Erythroblast (primary cell): ENCODE measurements around the gene MAD1L1.

Experiments
- DNase-seq, 2 experiments: peaks; one replicate each; lab custom pipeline; 2025; lab: John Stamatoyannopoulos, UW
- GATA1 ChIP-seq: IDR thresholded peaks from 2 replicates; pipeline ENCODE4 v1.6.1; 2011; ENCODE audit warnings: low read depth, mild to moderate bottlenecking, control low read depth, low read length, moderate library complexity
- POLR2A ChIP-seq: IDR thresholded peaks from 2 replicates; pipeline ENCODE4 v1.6.1; 2011; ENCODE audit warnings: mild to moderate bottlenecking, low read length

MAD1L1 gene

GRCh38 chr7:2032030-2032875 is 200.5 kb downstream of the MAD1L1 start:
- no peak for TF ChIP-seq POLR2A
- TF ChIP-seq GATA1, result no peak
- no peak for DNase-seq

GRCh38 chr7:2031451-2031845 is 201.3 kb downstream of the MAD1L1 start:
- TF ChIP-seq POLR2A (no peak), GATA1 (no peak)
- no peak for DNase-seq

DNA sequence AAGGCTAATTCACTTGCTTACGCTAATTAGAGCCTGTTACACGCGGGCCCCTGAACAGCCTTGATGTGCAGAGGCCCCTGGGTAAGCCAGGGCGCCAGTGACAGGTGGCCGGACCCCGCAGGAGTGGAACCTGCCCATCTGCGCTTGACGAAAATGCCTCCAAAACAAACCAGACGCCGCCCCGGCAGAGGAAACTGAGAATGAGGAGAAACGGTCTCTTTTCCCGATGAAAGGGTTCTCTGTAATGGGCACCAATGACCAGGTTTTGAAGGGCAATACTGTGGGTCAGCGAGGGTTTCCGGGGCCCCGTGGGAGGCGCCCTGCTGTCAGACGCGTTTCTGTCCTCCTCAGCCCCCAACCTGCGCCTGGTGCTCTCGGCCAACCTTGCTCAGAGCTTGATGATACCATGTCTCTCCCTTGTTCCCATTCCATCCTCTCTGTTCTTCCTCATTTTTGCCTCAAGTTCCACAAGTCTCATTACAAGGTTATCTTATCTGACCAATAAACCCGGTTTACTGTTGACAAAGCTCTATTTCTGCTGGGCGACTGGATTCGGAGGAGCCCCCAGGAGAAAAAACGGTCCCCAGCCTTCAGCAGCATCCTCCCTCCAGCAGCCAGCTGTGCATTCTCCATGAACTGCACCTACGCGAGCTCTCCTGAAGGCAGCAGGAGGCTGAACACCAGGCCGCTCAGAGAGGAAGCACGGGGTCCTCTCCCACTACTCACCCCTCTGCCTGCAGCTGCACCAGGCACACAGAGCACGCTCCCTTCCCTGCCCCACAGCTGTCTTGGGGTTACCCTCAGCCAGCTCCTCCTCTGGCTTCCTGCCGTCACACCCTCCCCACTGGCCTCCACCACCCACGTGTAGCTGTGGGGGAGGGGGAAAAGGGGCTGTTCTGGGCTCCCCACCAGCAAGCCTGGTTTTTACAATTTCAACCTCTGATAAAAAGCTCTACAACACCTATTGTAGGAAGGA is 202.0 kb downstream of the MAD1L1 start:
- DNase-seq, result no peak
- TF ChIP-seq GATA1, result no peak
- no peak for TF ChIP-seq POLR2A

GRCh38 chr7:2029936-2030335 is 202.8 kb downstream of the MAD1L1 start:
- no peak for TF ChIP-seq GATA1
- TF ChIP-seq POLR2A, result no peak
- no peak for DNase-seq

DNA sequence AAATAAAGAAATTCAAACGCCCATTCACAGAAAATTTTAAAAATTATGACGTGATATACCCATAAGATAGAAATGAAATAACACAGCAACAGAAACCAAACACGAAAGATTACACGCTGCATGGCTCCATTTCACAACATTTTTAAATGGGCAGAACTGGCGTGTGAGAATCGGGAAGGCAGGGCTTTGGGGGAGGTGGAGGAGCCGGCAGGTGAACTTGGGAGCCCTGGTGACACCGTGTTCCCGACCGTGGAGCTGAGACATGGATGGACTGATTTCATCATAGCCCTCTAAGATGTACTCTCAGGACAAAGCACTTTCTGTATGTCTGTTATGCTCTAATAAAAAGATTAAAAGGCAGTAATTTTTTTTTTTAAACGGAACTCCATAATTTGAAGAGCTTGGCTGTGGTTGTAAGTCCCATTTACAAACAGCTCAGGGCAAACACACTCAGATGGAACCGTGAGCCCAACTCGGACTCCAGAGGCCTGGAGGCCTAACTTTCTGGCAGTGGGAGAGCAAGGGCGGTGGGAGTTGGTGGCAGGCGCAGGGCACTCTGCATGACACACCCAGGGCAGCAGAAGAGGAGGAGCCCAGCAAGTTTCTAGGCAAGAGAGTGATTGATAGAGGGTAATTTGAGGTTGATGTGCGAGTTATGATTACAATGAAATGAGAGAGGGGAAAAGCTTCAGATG is 203.4 kb downstream of the MAD1L1 start:
- DNase-seq, result no peak
- no peak for TF ChIP-seq GATA1
- TF ChIP-seq POLR2A, result no peak

GRCh38 chr7:2028733-2029132 is 204.0 kb downstream of the MAD1L1 start:
- TF ChIP-seq POLR2A, result no peak
- no peak for TF ChIP-seq GATA1
- DNase-seq, result no peak

DNA sequence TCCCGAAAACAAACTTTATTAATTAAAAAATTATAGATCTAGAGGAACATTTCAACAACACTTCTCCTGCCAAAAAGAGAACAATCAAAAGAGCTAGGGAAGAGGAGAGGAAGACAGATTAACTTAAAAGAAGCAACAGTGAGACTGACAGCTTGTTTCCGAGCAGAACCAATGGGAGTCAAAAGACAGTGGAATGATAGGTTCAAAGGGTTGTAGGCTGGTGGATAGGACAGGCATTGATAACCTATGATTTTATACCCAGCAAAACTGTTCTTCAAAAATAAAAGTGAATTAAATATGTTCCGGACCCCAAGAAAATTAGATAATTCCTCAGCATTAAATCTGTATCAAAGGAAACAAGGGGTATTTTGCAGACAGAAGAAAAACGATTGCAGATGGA is 207.6 kb downstream of the MAD1L1 start:
- DNase-seq, result peak; percentile 10 to 38
- TF ChIP-seq POLR2A, result no peak
- no peak for TF ChIP-seq GATA1

GRCh38 chr7:2024567-2024918 is 208.2 kb downstream of the MAD1L1 start:
- no peak for TF ChIP-seq POLR2A
- TF ChIP-seq GATA1, result no peak
- DNase-seq, result no peak

DNA sequence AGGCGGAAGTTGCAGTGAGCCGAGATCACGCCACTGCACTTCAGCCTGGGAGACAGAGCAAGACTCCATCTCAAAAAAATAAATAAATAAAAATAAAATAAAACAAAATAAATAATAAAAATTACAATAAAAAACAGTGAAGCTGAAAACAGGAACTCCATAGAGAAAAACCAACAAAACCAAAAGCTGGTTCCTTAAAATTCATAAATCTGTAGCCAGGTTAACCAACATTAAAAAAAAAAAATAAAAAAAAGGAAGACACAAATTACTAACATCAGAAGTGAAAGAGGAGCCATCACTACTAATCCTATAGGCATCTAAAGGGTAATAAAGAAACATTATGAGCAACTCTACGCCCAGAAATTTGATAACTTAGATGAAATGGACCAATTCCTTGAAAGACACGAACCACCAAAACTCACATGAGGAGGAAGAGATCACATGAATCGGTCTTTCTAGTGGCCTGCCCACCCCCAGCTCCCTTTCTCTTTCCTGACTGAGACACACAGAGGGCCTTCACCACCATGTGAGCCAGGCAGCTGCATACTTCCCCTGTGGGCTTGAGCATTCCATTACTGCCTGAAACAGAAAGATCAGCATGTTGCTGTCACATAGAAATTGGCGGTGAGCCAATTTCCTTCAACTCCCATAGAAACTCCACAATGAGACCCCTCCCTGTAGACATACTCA is 208.7 kb downstream of the MAD1L1 start:
- no peak for TF ChIP-seq POLR2A
- no peak for TF ChIP-seq GATA1
- DNase-seq, result peak; percentile 9 to 18

DNA sequence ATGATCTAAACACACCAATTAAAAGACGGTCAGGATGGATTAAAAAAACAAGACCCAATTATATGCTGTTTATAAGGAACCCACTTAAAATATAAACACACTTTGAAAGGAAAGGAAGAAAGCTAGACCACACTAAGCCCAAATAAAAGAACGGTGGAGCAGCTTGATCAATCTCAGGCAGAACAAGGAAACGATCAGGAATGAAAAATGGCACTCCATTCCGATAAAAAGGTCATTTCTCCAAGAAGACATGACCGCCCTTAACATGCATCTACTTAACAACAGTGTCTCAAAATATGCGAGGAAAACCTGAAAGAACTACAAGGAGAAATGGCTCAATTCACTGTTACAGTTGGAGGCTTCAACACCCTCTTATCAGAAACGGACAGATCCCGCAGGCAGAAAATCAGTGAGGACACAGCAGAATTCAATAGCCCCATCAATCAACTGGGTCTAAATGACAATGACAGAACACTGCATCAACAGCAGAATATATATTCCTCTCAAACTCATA is 210.0 kb downstream of the MAD1L1 start:
- DNase-seq, result peak; percentile 64 to 85
- TF ChIP-seq POLR2A, result no peak

- TF ChIP-seq GATA1 (no peak), POLR2A (no peak)
- no peak for DNase-seq
Measured at GRCh38 chr7:2022021-2022409, 210.7 kb downstream of the MAD1L1 start.

- TF ChIP-seq GATA1 (no peak), POLR2A (peak; percentile 50)
- peak; percentile 85 for DNase-seq
Measured at GRCh38 chr7:2019711-2020511, 212.8 kb downstream of the MAD1L1 start.

GRCh38 chr7:2019461-2019710 is 213.4 kb downstream of the MAD1L1 start:
- DNase-seq, result no peak
- no peak for TF ChIP-seq POLR2A
- no peak for TF ChIP-seq GATA1
